GM23338 (cell line): ENCODE data around the gene DHX29. TPM values are rescaled to one million over a fixed set of nuclear protein-coding genes. Genes with fewer than 3 reads are reported as not detected.

Source experiments
- ATAC-seq: fragments of 200-7000 bp; cut with Tn5 transposase; 3 replicates; pipeline ENCODE4 v1.9.1; 2020
- DNase-seq: peaks from one replicate; pipeline ENCODE4 v3.0.0-alpha.2; 2015; ENCODE audit warnings: low spot score
- H2AFZ ChIP-seq: fragments of 200-600 bp; sonication (generic); 2 replicates; pipeline ENCODE4 v1.8.0; 2016; ENCODE audit warnings: antibody characterized with exemption, mild to moderate bottlenecking, moderate library complexity
- H3F3A ChIP-seq: fragments of 200-600 bp; sonication (generic); replicated peaks from 2 replicates; pipeline ENCODE4 v1.8.0; 2017; ENCODE audit warnings: antibody characterized with exemption, mixed run types, low read depth
- H3K27ac ChIP-seq: fragments of 200-600 bp; sonication (generic); 2 replicates; pipeline ENCODE4 v1.6.1; 2016; ENCODE audit warnings: low read depth
- H3K27me3 ChIP-seq: fragments of 200-600 bp; sonication (generic); 2 replicates; pipeline ENCODE4 v1.8.0; 2016; ENCODE audit warnings: mild to moderate bottlenecking, mixed run types, moderate library complexity; ENCODE audit not compliant: insufficient read depth
- H3K36me3 ChIP-seq: fragments of 200-600 bp; sonication (generic); 2 replicates; pipeline ENCODE4 v1.8.0; 2016; ENCODE audit warnings: mild to moderate bottlenecking; ENCODE audit not compliant: insufficient read depth
- H3K4me1 ChIP-seq: fragments of 200-600 bp; sonication (generic); 2 replicates; pipeline ENCODE4 v1.8.0; 2016; ENCODE audit warnings: mild to moderate bottlenecking, moderate library complexity; ENCODE audit not compliant: insufficient read depth
- H3K4me2 ChIP-seq: fragments of 200-600 bp; sonication (generic); 2 replicates; pipeline ENCODE4 v1.7.1; 2017; ENCODE audit warnings: mixed run types
- H3K4me3 ChIP-seq: fragments of 200-600 bp; sonication (generic); 2 replicates; pipeline ENCODE4 v1.6.1; 2016; ENCODE audit warnings: mixed run types
- H3K79me2 ChIP-seq: fragments of 200-600 bp; sonication (generic); replicated peaks from 2 replicates; pipeline ENCODE4 v1.8.0; 2017; ENCODE audit warnings: mild to moderate bottlenecking; ENCODE audit not compliant: insufficient read depth
- H3K9me2 ChIP-seq: fragments of 200-600 bp; sonication (generic); 2 replicates; pipeline ENCODE4 v1.8.0; 2017; ENCODE audit not compliant: insufficient read depth
- H4K20me1 ChIP-seq: fragments of 200-600 bp; sonication (generic); replicated peaks from 2 replicates; pipeline ENCODE4 v1.8.0; 2017; ENCODE audit warnings: mild to moderate bottlenecking; ENCODE audit not compliant: insufficient read depth
- H3K27ac Mint-ChIP-seq: 2 replicates; pipeline ENCODE4 v1.8.0; 2020; ENCODE audit warnings: inconsistent platforms, mild to moderate bottlenecking, moderate library complexity, mixed read lengths
- H3K27me3 Mint-ChIP-seq: 3 replicates; pipeline ENCODE4 v1.8.0; 2022; ENCODE audit warnings: low read depth, mild to moderate bottlenecking, moderate library complexity, mixed read lengths, inconsistent platforms; ENCODE audit not compliant: insufficient read depth, poor library complexity
- H3K36me3 Mint-ChIP-seq: 3 replicates; pipeline ENCODE4 v1.8.0; 2021; ENCODE audit warnings: low read depth, mild to moderate bottlenecking, inconsistent platforms, moderate library complexity, mixed read lengths
- H3K4me1 Mint-ChIP-seq: 3 replicates; pipeline ENCODE4 v1.8.0; 2020; ENCODE audit warnings: mild to moderate bottlenecking, inconsistent platforms, mixed read lengths
- H3K4me3 Mint-ChIP-seq: 3 replicates; pipeline ENCODE4 v1.8.0; 2021; ENCODE audit warnings: moderate library complexity, mild to moderate bottlenecking, inconsistent platforms, mixed read lengths
- H3K9me3 Mint-ChIP-seq: 3 replicates; pipeline ENCODE4 v1.8.0; 2020; ENCODE audit warnings: moderate library complexity, mild to moderate bottlenecking, inconsistent platforms, mixed read lengths
- CREB1 ChIP-seq: fragments of 250-450 bp; sonication (Bioruptor Pico); IDR thresholded peaks from 2 replicates; pipeline ENCODE4 v1.5.0; 2020; ENCODE audit warnings: low read depth, mild to moderate bottlenecking, moderate library complexity
- EZH2 ChIP-seq: fragments of 200-600 bp; sonication (generic); IDR thresholded peaks from one replicate; pipeline ENCODE4 v1.8.0; 2017; ENCODE audit warnings: antibody characterized with exemption, mild to moderate bottlenecking, low read depth; ENCODE audit not compliant: unreplicated experiment
- EZH2phosphoT487 ChIP-seq: fragments of 200-600 bp; sonication (generic); IDR thresholded peaks from one replicate; pipeline ENCODE4 v1.8.1; 2018; ENCODE audit warnings: antibody characterized with exemption; ENCODE audit not compliant: unreplicated experiment
- STAT1 ChIP-seq: IDR thresholded peaks from one replicate; pipeline ENCODE4 v1.6.1; 2016; ENCODE audit warnings: antibody characterized with exemption; ENCODE audit not compliant: unreplicated experiment
- ZNF331 ChIP-seq: fragments of 250-450 bp; sonication (Bioruptor Pico); IDR thresholded peaks from 2 replicates; pipeline ENCODE4 v1.5.0; 2020; ENCODE audit warnings: low read depth, mild to moderate bottlenecking, moderate library complexity
- polyA plus RNA-seq: library from polyadenylated mRNA; unstranded; fragments of >200 nt; fragmentation: Nextera tagmentation; extraction: Ambion mirVana; gene quantifications from 2 replicates; pipeline ENCODE4 v1.2.1, GENCODE V29; 2016
- total RNA-seq: library from RNA; depleted of rRNA; stranded (reverse); fragments of >200 nt; shearing (Covaris generic); gene quantifications from 2 replicates; pipeline ENCODE4 v1.2.3, GENCODE V29; 2014
- TF ChIP-seq, protein P1 (sequence below): fragments of 250-450 bp; sonication (Bioruptor Pico); IDR thresholded peaks from 2 replicates; pipeline ENCODE4 v1.5.0; 2020; ENCODE audit warnings: mild to moderate bottlenecking, moderate library complexity
- TF ChIP-seq, protein P2 (sequence below): IDR thresholded peaks from one replicate; pipeline ENCODE4 v1.6.1; 2018; ENCODE audit warnings: antibody characterized with exemption; ENCODE audit not compliant: unreplicated experiment
- TF ChIP-seq, protein P3 (sequence below): IDR thresholded peaks from 2 replicates; pipeline ENCODE4 v1.6.1; 2016; ENCODE audit warnings: antibody characterized with exemption

DHX29 gene
- total and polyA plus RNA-seq, 2 experiments from 2014 or later: 34.6 to 137 TPM

DNA sequence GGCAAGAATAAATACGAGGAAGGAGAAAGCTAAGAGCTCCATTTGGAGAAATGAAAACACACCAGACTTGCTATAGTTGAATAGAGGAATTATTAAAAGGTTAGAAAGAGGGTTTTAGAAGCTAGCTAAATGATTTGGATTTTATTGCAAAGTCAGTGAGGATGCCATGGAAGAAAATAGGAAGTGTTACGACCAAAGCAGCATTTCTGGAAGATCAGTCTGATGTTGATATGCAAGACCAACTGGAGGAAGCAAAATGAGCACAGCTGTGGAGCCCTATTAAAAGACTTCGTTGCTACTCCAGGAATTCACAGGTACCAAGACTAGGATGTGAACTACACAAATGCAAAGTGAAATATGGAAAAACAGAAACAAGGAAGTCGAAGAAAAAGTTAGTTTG, 2.1 kb downstream of the DHX29 start:
- H3K36me3 Mint-ChIP-seq: peaks cover 13% of the 10 kb centered on the region; the same call in 2 of the 3 replicates
- H3K9me3 Mint-ChIP-seq: no peaks in the 10 kb centered on the region
- peaks cover 90% of the 10 kb centered on the region for H3K79me2 ChIP-seq
- no peaks in the 10 kb centered on the region for H3F3A ChIP-seq
- no peaks in the 10 kb centered on the region for H3K27me3 Mint-ChIP-seq
- H3K4me1 ChIP-seq: peaks cover 18% of the 10 kb centered on the region
- DNase-seq: no peak
- H3K4me1 Mint-ChIP-seq: peaks cover 9% of the 10 kb centered on the region; the same call in 2 of the 3 replicates
- no peak overlapping the region for H3K4me2 ChIP-seq
- H3K27ac Mint-ChIP-seq: no peak overlapping the region
- H4K20me1 ChIP-seq: no peaks in the 10 kb centered on the region; the same call in none of the 2 replicates
- H2AFZ ChIP-seq: no peak overlapping the region
- no peak overlapping the region for H3K27ac ChIP-seq
- no peak for ATAC-seq
- TF ChIP-seq EZH2phosphoT487 (no peak), STAT1 (no peak)
- H3K27me3 ChIP-seq: no peaks in the 10 kb centered on the region
- H3K4me3 Mint-ChIP-seq: no peak overlapping the region
- no peaks in the 10 kb centered on the region for H3K36me3 ChIP-seq
- no peaks in the 10 kb centered on the region for H3K9me2 ChIP-seq
- no peak overlapping the region for H3K4me3 ChIP-seq

DNA sequence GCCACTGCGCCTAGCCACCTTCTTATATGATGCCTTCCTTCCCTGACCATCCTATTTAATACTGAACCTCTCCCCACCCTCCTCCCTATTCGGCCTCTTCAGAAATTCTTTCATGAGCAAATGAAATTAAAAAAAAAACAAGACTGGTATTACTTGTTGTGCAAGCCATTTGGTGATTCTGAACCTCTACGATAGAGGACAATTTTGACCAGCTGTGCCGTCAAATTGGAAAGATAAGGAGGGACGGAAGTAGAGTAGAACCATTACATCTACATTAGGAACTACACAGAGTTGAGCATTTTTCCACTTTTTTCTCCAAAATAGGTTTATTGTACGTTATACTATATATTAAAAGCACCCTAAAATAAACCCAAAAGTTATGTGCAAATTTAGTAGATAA, 2.9 kb downstream of the DHX29 start:
- Histone ChIP-seq H3K79me2 (peaks cover 87% of the 10 kb centered on the region), H3K4me1 (peaks cover 17% of the 10 kb centered on the region), H3K27me3 (no peaks in the 10 kb centered on the region), H3F3A (no peaks in the 10 kb centered on the region), H4K20me1 (no peaks in the 10 kb centered on the region; the same call in none of the 2 replicates), H3K4me2 (no peak overlapping the region), H3K36me3 (no peaks in the 10 kb centered on the region), H3K4me3 (no peak overlapping the region), H3K9me2 (no peaks in the 10 kb centered on the region), H3K27ac (no peak overlapping the region), H2AFZ (no peak overlapping the region)
- Mint-ChIP-seq H3K27ac (no peak overlapping the region), H3K36me3 (peaks cover 13% of the 10 kb centered on the region; the same call in 2 of the 3 replicates), H3K4me3 (no peak overlapping the region), H3K9me3 (no peaks in the 10 kb centered on the region), H3K4me1 (peaks cover 9% of the 10 kb centered on the region; the same call in 2 of the 3 replicates), H3K27me3 (no peaks in the 10 kb centered on the region)
- ATAC-seq (no peak), DNase-seq (no peak)
- TF ChIP-seq CREB1 (CRISPR knock-in tag) (no peak), ZNF331 (CRISPR knock-in tag) (no peak), EZH2 (no peak)
- TF ChIP-seq, protein P1, sequence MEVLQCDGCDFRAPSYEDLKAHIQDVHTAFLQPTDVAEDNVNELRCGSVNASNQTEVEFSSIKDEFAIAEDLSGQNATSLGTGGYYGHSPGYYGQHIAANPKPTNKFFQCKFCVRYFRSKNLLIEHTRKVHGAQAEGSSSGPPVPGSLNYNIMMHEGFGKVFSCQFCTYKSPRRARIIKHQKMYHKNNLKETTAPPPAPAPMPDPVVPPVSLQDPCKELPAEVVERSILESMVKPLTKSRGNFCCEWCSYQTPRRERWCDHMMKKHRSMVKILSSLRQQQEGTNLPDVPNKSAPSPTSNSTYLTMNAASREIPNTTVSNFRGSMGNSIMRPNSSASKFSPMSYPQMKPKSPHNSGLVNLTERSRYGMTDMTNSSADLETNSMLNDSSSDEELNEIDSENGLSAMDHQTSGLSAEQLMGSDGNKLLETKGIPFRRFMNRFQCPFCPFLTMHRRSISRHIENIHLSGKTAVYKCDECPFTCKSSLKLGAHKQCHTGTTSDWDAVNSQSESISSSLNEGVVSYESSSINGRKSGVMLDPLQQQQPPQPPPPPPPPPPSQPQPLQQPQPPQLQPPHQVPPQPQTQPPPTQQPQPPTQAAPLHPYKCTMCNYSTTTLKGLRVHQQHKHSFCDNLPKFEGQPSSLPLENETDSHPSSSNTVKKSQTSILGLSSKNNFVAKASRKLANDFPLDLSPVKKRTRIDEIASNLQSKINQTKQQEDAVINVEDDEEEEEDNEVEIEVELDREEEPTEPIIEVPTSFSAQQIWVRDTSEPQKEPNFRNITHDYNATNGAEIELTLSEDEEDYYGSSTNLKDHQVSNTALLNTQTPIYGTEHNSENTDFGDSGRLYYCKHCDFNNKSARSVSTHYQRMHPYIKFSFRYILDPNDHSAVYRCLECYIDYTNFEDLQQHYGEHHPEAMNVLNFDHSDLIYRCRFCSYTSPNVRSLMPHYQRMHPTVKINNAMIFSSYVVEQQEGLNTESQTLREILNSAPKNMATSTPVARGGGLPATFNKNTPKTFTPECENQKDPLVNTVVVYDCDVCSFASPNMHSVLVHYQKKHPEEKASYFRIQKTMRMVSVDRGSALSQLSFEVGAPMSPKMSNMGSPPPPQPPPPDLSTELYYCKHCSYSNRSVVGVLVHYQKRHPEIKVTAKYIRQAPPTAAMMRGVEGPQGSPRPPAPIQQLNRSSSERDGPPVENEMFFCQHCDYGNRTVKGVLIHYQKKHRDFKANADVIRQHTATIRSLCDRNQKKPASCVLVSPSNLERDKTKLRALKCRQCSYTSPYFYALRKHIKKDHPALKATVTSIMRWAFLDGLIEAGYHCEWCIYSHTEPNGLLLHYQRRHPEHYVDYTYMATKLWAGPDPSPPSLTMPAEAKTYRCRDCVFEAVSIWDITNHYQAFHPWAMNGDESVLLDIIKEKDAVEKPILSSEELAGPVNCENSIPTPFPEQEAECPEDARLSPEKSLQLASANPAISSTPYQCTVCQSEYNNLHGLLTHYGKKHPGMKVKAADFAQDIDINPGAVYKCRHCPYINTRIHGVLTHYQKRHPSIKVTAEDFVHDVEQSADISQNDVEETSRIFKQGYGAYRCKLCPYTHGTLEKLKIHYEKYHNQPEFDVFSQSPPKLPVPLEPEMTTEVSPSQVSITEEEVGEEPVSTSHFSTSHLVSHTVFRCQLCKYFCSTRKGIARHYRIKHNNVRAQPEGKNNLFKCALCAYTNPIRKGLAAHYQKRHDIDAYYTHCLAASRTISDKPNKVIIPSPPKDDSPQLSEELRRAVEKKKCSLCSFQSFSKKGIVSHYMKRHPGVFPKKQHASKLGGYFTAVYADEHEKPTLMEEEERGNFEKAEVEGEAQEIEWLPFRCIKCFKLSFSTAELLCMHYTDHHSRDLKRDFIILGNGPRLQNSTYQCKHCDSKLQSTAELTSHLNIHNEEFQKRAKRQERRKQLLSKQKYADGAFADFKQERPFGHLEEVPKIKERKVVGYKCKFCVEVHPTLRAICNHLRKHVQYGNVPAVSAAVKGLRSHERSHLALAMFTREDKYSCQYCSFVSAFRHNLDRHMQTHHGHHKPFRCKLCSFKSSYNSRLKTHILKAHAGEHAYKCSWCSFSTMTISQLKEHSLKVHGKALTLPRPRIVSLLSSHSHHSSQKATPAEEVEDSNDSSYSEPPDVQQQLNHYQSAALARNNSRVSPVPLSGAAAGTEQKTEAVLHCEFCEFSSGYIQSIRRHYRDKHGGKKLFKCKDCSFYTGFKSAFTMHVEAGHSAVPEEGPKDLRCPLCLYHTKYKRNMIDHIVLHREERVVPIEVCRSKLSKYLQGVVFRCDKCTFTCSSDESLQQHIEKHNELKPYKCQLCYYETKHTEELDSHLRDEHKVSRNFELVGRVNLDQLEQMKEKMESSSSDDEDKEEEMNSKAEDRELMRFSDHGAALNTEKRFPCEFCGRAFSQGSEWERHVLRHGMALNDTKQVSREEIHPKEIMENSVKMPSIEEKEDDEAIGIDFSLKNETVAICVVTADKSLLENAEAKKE (CRISPR knock-in tag): no peak
- TF ChIP-seq, protein P2, sequence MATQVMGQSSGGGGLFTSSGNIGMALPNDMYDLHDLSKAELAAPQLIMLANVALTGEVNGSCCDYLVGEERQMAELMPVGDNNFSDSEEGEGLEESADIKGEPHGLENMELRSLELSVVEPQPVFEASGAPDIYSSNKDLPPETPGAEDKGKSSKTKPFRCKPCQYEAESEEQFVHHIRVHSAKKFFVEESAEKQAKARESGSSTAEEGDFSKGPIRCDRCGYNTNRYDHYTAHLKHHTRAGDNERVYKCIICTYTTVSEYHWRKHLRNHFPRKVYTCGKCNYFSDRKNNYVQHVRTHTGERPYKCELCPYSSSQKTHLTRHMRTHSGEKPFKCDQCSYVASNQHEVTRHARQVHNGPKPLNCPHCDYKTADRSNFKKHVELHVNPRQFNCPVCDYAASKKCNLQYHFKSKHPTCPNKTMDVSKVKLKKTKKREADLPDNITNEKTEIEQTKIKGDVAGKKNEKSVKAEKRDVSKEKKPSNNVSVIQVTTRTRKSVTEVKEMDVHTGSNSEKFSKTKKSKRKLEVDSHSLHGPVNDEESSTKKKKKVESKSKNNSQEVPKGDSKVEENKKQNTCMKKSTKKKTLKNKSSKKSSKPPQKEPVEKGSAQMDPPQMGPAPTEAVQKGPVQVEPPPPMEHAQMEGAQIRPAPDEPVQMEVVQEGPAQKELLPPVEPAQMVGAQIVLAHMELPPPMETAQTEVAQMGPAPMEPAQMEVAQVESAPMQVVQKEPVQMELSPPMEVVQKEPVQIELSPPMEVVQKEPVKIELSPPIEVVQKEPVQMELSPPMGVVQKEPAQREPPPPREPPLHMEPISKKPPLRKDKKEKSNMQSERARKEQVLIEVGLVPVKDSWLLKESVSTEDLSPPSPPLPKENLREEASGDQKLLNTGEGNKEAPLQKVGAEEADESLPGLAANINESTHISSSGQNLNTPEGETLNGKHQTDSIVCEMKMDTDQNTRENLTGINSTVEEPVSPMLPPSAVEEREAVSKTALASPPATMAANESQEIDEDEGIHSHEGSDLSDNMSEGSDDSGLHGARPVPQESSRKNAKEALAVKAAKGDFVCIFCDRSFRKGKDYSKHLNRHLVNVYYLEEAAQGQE: no peak
- TF ChIP-seq, protein P3, sequence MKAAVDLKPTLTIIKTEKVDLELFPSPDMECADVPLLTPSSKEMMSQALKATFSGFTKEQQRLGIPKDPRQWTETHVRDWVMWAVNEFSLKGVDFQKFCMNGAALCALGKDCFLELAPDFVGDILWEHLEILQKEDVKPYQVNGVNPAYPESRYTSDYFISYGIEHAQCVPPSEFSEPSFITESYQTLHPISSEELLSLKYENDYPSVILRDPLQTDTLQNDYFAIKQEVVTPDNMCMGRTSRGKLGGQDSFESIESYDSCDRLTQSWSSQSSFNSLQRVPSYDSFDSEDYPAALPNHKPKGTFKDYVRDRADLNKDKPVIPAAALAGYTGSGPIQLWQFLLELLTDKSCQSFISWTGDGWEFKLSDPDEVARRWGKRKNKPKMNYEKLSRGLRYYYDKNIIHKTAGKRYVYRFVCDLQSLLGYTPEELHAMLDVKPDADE: no peak
